Activated CD8-positive, alpha-beta memory T cell treated with anti-CD3 and anti-CD28 coated beads, Interleukin-2, amount 50 U/mL, for 24 hours (primary cell): Measurements from ENCODE around the gene MEX3A.
"Not testable (repeated sequence)": the region's sequence is repeated elsewhere in the genome, so short reads cannot be mapped to it uniquely, and the experiment has no call there.

ENCODE experiments used
- DNase-seq: peaks from one replicate; pipeline ENCODE4 v3.0.0-alpha.2; 2020; ENCODE audit errors: extremely low read depth

The MEX3A gene

GRCh38 chr1:156054500-156055280, 27.6 kb downstream of the MEX3A start, which contains the start of gene LAMTOR2:
LAMTOR2 (plus strand) TSS chr1:156054782; CDS start chr1:156054890, 108 bp downstream.
- DNase-seq, result peak; percentile 93

- DNase-seq, result peak; percentile 61
Observed at GRCh38 chr1:156053768-156054499, 28.3 kb downstream of the MEX3A start, which contains the start of gene UBQLN4. UBQLN4 (minus strand) TSS chr1:156053798; CDS start chr1:156053701, 97 bp downstream.

GRCh38 chr1:156052862-156053767, 29.1 kb downstream of the MEX3A start:
- peak; percentile 40 for DNase-seq

GRCh38 chr1:156051011-156051725, 31.1 kb downstream of the MEX3A start:
- DNase-seq, result no peak

GRCh38 chr1:156050376-156050775, 31.9 kb downstream of the MEX3A start:
- no peak for DNase-seq

- no peak for DNase-seq
Observed at GRCh38 chr1:156048663-156049258, 33.5 kb downstream of the MEX3A start.

- no peak for DNase-seq
Observed at GRCh38 chr1:156045076-156045475, 37.2 kb downstream of the MEX3A start.

GRCh38 chr1:156042828-156043227, 39.4 kb downstream of the MEX3A start:
- no peak for DNase-seq

- not testable (repeated sequence) for DNase-seq
Observed at GRCh38 chr1:156034991-156035390, 47.3 kb downstream of the MEX3A start.

GRCh38 chr1:156033011-156033410, 49.3 kb downstream of the MEX3A start:
- no peak for DNase-seq

- DNase-seq, result no peak
Observed at GRCh38 chr1:156026588-156026987, 55.7 kb downstream of the MEX3A start.

- no peak for DNase-seq
Observed at GRCh38 chr1:156025876-156026275, 56.4 kb downstream of the MEX3A start.

- DNase-seq, result no peak
Observed at GRCh38 chr1:156024801-156025200, 57.5 kb downstream of the MEX3A start.
